OCI-LY7 (cell line): ENCODE results near the gene CSKMT. TPM values are rescaled to one million over a fixed set of nuclear protein-coding genes. Genes with fewer than 3 reads are reported as not detected.

Experiments used
- BruUV-seq: library from RNA; stranded (reverse); fragments of 400-500 nt; replicated peaks from 2 replicates; lab custom pipeline; 2021; lab: Mats Ljungman, UMichigan
- CTCF ChIA-PET: fragments of 300-600 bp; sonication (Branson Sonifier 250); formaldehyde crosslinking; loops from one replicate; lab custom pipeline; 2022; ENCODE audit warnings: antibody characterized with exemption; ENCODE audit not compliant: unreplicated experiment; lab: Charles Lee
- POLR2A ChIA-PET: fragments of 300-600 bp; sonication (Branson Sonifier 250); formaldehyde crosslinking; loops from one replicate; lab custom pipeline; 2022; ENCODE audit warnings: antibody characterized with exemption; lab: Charles Lee
- DNase-seq: peaks from one replicate; pipeline ENCODE4 v3.0.0-alpha.2; 2015; ENCODE audit warnings: low spot score
- H2AFZ ChIP-seq: fragments of 200-600 bp; sonication (generic), shearing (Covaris generic); 2 replicates; pipeline ENCODE4 v1.6.1; 2014; ENCODE audit warnings: mild to moderate bottlenecking, antibody characterized with exemption, low read length, moderate library complexity
- H3K27ac ChIP-seq: fragments of 200-600 bp; sonication (generic); 2 replicates; pipeline ENCODE4 v1.5.1; 2014; ENCODE audit warnings: mixed run types, low read depth, mild to moderate bottlenecking, moderate library complexity, low read length, inconsistent platforms; ENCODE audit not compliant: poor library complexity, severe bottlenecking
- H3K36me3 ChIP-seq: fragments of 200-600 bp; sonication (generic); 2 replicates; pipeline ENCODE4 v1.6.1; 2014; ENCODE audit warnings: mild to moderate bottlenecking, antibody characterized with exemption, low read length, moderate library complexity, mixed read lengths; ENCODE audit not compliant: insufficient read depth
- H3K4me1 ChIP-seq: fragments of 200-600 bp; sonication (generic); 2 replicates; pipeline ENCODE4 v1.5.1; 2014; ENCODE audit warnings: mild to moderate bottlenecking, low read length; ENCODE audit not compliant: insufficient read depth, poor library complexity, severe bottlenecking
- H3K4me2 ChIP-seq: fragments of 200-600 bp; sonication (generic); 2 replicates; pipeline ENCODE4 v1.6.1; 2014; ENCODE audit warnings: mild to moderate bottlenecking, low read length
- H3K4me3 ChIP-seq: fragments of 200-600 bp; sonication (generic); 2 replicates; pipeline ENCODE4 v1.5.1; 2014; ENCODE audit warnings: mild to moderate bottlenecking, low read depth, low read length; ENCODE audit not compliant: poor library complexity, severe bottlenecking
- H3K79me2 ChIP-seq: fragments of 200-600 bp; sonication (generic); 2 replicates; pipeline ENCODE4 v1.6.1; 2016; ENCODE audit warnings: low read depth, mild to moderate bottlenecking, low read length, moderate library complexity, mixed read lengths; ENCODE audit not compliant: insufficient read depth
- H3K9me2 ChIP-seq: fragments of 200-600 bp; sonication (generic); 2 replicates; pipeline ENCODE4 v1.6.1; 2016; ENCODE audit warnings: mild to moderate bottlenecking, low read length, mixed read lengths; ENCODE audit not compliant: insufficient read depth
- H3K9me3 ChIP-seq: fragments of 200-600 bp; sonication (generic); 2 replicates; pipeline ENCODE4 v1.6.1; 2014; ENCODE audit warnings: mild to moderate bottlenecking, mixed run types, low read length, mixed read lengths
- H4K20me1 ChIP-seq: fragments of 200-600 bp; sonication (generic); 2 replicates; pipeline ENCODE4 v1.6.1; 2014; ENCODE audit warnings: mild to moderate bottlenecking, antibody characterized with exemption, low read length, moderate library complexity, mixed read lengths; ENCODE audit not compliant: insufficient read depth
- EZH2phosphoT487 ChIP-seq: fragments of 200-600 bp; sonication (generic); IDR thresholded peaks from 2 replicates; pipeline ENCODE4 v1.6.1; 2018; ENCODE audit warnings: low read depth, borderline replicate concordance, mild to moderate bottlenecking, mixed run types, antibody characterized with exemption, low read length, moderate library complexity, mixed read lengths
- intact Hi-C: fragments of 100-400 bp; cut with micrococcal nuclease; formaldehyde crosslinking; loops from one replicate; pipeline ENCODE4 v1.10.0; 2022; ENCODE audit not compliant: unreplicated experiment
- total RNA-seq, 2 experiments: library from RNA; depleted of rRNA in 1 of 2; stranded (reverse); fragments of >200 nt in 1 of 2; shearing (Covaris generic) in 1 of 2; gene quantifications; 2 replicates each; pipeline ENCODE4 v1.2.3, GENCODE V29; 2014 to 2022
- TF ChIP-seq, protein P1 (sequence below): fragments of 200-600 bp; sonication (generic); conservative IDR thresholded peaks from 2 replicates; pipeline ENCODE4 v1.5.1; 2014; ENCODE audit warnings: mild to moderate bottlenecking, antibody characterized with exemption, low read length, moderate library complexity, mixed read lengths

Gene CSKMT
- total RNA-seq, 2 experiments from 2014 or later: 80.1 to 88.4 TPM

- ChIA-PET CTCF (no interaction called here), POLR2A (interaction anchor here (0.7 to 8.3 kb wide), 7 partner anchors 14 to 174 kb away, joined by 3 to 159 read pairs (median 4); partner anchors contain the start of genes INTS5, MTA2, TMEM179B and TUT1)
- no peaks in the 10 kb centered on the region for H3K9me2 ChIP-seq
- no peak for TF ChIP-seq EZH2phosphoT487
- TF ChIP-seq, protein P1, sequence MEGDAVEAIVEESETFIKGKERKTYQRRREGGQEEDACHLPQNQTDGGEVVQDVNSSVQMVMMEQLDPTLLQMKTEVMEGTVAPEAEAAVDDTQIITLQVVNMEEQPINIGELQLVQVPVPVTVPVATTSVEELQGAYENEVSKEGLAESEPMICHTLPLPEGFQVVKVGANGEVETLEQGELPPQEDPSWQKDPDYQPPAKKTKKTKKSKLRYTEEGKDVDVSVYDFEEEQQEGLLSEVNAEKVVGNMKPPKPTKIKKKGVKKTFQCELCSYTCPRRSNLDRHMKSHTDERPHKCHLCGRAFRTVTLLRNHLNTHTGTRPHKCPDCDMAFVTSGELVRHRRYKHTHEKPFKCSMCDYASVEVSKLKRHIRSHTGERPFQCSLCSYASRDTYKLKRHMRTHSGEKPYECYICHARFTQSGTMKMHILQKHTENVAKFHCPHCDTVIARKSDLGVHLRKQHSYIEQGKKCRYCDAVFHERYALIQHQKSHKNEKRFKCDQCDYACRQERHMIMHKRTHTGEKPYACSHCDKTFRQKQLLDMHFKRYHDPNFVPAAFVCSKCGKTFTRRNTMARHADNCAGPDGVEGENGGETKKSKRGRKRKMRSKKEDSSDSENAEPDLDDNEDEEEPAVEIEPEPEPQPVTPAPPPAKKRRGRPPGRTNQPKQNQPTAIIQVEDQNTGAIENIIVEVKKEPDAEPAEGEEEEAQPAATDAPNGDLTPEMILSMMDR: no peak
- no peaks in the 10 kb centered on the region for H3K9me3 ChIP-seq
- peak; percentile 20 for DNase-seq
- no peak overlapping the region for H2AFZ ChIP-seq
- peaks cover 44% of the 10 kb centered on the region for H3K36me3 ChIP-seq
- peaks cover 71% of the 10 kb centered on the region for H3K79me2 ChIP-seq
- peak overlapping the region; percentile 89 for H3K4me2 ChIP-seq
- peak overlapping the region; percentile 86 for H3K4me3 ChIP-seq
- peak overlapping the region; percentile 94 for H3K27ac ChIP-seq
- intact Hi-C loops: loop anchor here (5.0 kb wide), 1 partner anchor 75 kb away; the partner anchor contains the start of gene TUT1
- no TSS peak for BruUV-seq
- peaks cover 52% of the 10 kb centered on the region for H3K4me1 ChIP-seq
- peaks cover 6% of the 10 kb centered on the region; the same call in 1 of the 2 replicates for H4K20me1 ChIP-seq
Observed at GRCh38 chr11:62667460-62667859, 2.3 kb downstream of the CSKMT start.

GRCh38 chr11:62669420-62670161, 4.5 kb downstream of the CSKMT start:
- H3K27ac ChIP-seq: peak overlapping the region; percentile 39
- H4K20me1 ChIP-seq: peaks cover 6% of the 10 kb centered on the region; the same call in 1 of the 2 replicates
- no peaks in the 10 kb centered on the region for H3K9me3 ChIP-seq
- DNase-seq: no peak
- no peak for TF ChIP-seq EZH2phosphoT487
- TF ChIP-seq, protein P1: no peak
- peaks cover 56% of the 10 kb centered on the region for H3K36me3 ChIP-seq
- H3K79me2 ChIP-seq: peaks cover 69% of the 10 kb centered on the region
- POLR2A ChIA-PET: interaction anchor here (0.5 to 8.3 kb wide), 8 partner anchors 11 to 1343 kb away, joined by 3 to 159 read pairs (median 4); partner anchors contain the start of genes INTS5, MARK2, MTA2 and TUT1
- peak overlapping the region; percentile 85 for H3K4me2 ChIP-seq
- no peak overlapping the region for H2AFZ ChIP-seq
- peak overlapping the region; percentile 1 for H3K4me3 ChIP-seq
- BruUV-seq: no TSS peak
- CTCF ChIA-PET: no interaction called here
- no peaks in the 10 kb centered on the region for H3K9me2 ChIP-seq
- H3K4me1 ChIP-seq: peaks cover 59% of the 10 kb centered on the region
- intact Hi-C loops: loop anchor here (5.0 kb wide), 3 partner anchors 58 to 103 kb away; partner anchors contain the start of genes HNRNPUL2, TAF6L, TTC9C and TUT1
